Measurements from ENCODE around the gene PCDHB6.
"Not testable (repeated sequence)": the region's sequence is repeated elsewhere in the genome, so short reads cannot be mapped to it uniquely, and the experiment has no call there.

Gene PCDHB6

GRCh38 chr5:141172381-141173204 lies 22.7 kb downstream of the PCDHB6 start, which contains the start of gene PCDHB7:
TSS of gene PCDHB7 (plus strand) at chr5:141172644. CDS start at chr5:141172836, 192 bp downstream.
- no peak for DNase-seq (ENCODE audit: low read depth)

GRCh38 chr5:141174291-141175104 lies 24.6 kb downstream of the PCDHB6 start:
- not testable (repeated sequence) for DNase-seq (ENCODE audit: low read depth)

- no peak for DNase-seq (ENCODE audit: low read depth)
Observed at GRCh38 chr5:141175933-141176332, 26.1 kb downstream of the PCDHB6 start.

- DNase-seq (ENCODE audit: low read depth): not testable (repeated sequence)
Observed at GRCh38 chr5:141177577-141178191, 27.8 kb downstream of the PCDHB6 start, which contains the start of gene PCDHB8. TSS of gene PCDHB8 (plus strand) at chr5:141177790. CDS start at chr5:141178035, 245 bp downstream.

GRCh38 chr5:141179371-141179770 lies 29.5 kb downstream of the PCDHB6 start:
- not testable (repeated sequence) for DNase-seq (ENCODE audit: low read depth)

- DNase-seq (ENCODE audit: low read depth): not testable (repeated sequence)
Observed at GRCh38 chr5:141179876-141180275, 30.0 kb downstream of the PCDHB6 start.

- no peak for DNase-seq (ENCODE audit: low read depth)
Observed at GRCh38 chr5:141180313-141180712, 30.5 kb downstream of the PCDHB6 start.

- no peak for DNase-seq (ENCODE audit: low read depth)
Observed at GRCh38 chr5:141182248-141182647, 32.4 kb downstream of the PCDHB6 start, which contains the start of gene PCDHB16. TSS of gene PCDHB16 (plus strand) at chr5:141182387. CDS start at chr5:141182560, 173 bp downstream.

- not testable (repeated sequence) for DNase-seq (ENCODE audit: low read depth)
Observed at GRCh38 chr5:141184117-141184855, 34.4 kb downstream of the PCDHB6 start.

GRCh38 chr5:141186897-141187512 lies 37.1 kb downstream of the PCDHB6 start, which contains the start of gene PCDHB9:
TSS of gene PCDHB9 (plus strand) at chr5:141187161. CDS start at chr5:141187319, 158 bp downstream.
- DNase-seq (ENCODE audit: low read depth): no peak

- DNase-seq (ENCODE audit: low read depth): not testable (repeated sequence)
Observed at GRCh38 chr5:141188682-141189081, 38.8 kb downstream of the PCDHB6 start.

- DNase-seq (ENCODE audit: low read depth): not testable (repeated sequence)
Observed at GRCh38 chr5:141189131-141189530, 39.3 kb downstream of the PCDHB6 start.

GRCh38 chr5:141192110-141192725 lies 42.4 kb downstream of the PCDHB6 start, which contains the start of gene PCDHB10:
TSS of gene PCDHB10 (plus strand) at chr5:141192353. CDS start at chr5:141192553, 200 bp downstream.
- no peak for DNase-seq (ENCODE audit: low read depth)

- not testable (repeated sequence) for DNase-seq (ENCODE audit: low read depth)
Observed at GRCh38 chr5:141194332-141194731, 44.5 kb downstream of the PCDHB6 start.

GRCh38 chr5:141196363-141196762 lies 46.5 kb downstream of the PCDHB6 start:
- DNase-seq (ENCODE audit: low read depth): no peak

GRCh38 chr5:141199359-141200235 lies 49.7 kb downstream of the PCDHB6 start, which contains the start of gene PCDHB11:
TSS of gene PCDHB11 (plus strand) at chr5:141199627. CDS start at chr5:141199775, 148 bp downstream.
- no peak for DNase-seq (ENCODE audit: low read depth)

GRCh38 chr5:141201126-141201525 lies 51.3 kb downstream of the PCDHB6 start:
- not testable (repeated sequence) for DNase-seq (ENCODE audit: low read depth)

GRCh38 chr5:141201646-141202045 lies 51.8 kb downstream of the PCDHB6 start:
- DNase-seq (ENCODE audit: low read depth): not testable (repeated sequence)

Measured in stimulated activated CD4-positive, alpha-beta T cell treated with anti-CD3 and anti-CD28 coated beads, Interleukin-2, amount 100 ng/mL, for 4 hours (primary cell).